A172 (cell line): ENCODE data around the gene KCNF1. TPM values are rescaled to one million over a fixed set of nuclear protein-coding genes. Genes with fewer than 3 reads are reported as not detected.

Experiments used
- DNase-seq: peaks from one replicate; pipeline ENCODE4 v3.0.0-alpha.2; 2015; ENCODE audit warnings: low spot score
- total RNA-seq: library from RNA; depleted of rRNA; stranded (reverse); fragments of >200 nt; shearing (Covaris generic); gene quantifications from 2 replicates; pipeline ENCODE4 v1.2.3, GENCODE V29; 2014

The KCNF1 gene
- total RNA-seq, 1 experiment from 2014 or later: 0.71 TPM

DNA sequence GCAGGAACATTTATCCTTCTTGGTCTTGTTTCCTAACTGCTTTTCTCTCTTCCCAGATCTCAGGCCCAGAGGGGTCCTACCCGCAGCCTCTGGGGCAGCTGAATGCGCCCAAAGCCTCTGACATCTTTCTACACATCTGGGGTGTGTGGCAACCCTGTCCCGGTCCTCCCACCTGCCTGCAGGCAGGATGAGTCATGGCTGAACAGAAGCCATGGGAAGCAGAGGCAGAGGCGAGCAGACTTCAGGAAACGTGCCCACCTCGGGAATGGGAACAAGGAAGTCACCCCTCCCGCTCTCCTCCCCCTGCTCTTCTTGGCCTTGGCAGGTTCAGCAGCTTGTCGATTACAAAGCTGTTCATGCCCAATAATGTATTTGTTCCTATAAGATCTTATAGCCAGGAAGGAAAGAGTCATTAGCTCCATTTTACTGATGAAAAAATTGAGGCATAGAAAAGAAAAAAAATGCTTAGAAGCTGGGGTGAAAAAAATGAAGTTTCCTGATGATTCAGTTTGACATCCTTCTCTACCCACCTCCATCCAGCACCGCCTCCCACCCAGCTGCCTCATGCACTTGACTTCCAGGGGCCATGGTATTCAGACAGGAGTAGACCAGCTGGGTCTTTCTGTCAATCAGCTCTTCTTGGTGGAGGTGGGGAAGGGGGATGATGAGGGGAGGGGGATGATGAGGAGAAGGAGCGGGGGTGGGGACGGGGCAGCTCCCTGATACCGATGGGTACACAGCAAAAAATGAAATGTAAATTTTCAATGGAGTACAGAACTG, 10.4 kb upstream of the KCNF1 start:
- peak; percentile 53 for DNase-seq

- DNase-seq: no peak
Measured at GRCh38 chr2:10903861-10904210, 7.9 kb upstream of the KCNF1 start.

DNA sequence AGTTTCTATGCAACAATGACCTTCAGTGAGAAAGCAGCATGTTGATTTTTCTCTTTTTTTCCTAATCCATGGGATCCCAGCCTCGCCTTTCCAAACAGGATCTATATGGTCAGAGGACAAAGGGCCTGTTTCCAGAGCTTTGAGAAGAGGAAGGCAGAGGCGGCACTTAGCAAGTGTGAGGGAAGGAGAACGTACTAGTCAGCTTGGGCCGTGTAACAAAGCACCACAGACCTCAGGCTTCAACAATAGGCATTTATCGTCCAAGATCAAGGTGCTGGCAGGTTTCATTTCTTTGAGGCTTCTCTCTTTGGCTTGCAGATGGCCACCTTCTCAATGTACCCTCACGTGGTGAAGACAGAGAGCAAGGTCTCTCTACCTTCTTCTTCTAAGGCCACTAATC, 7.3 kb upstream of the KCNF1 start:
- DNase-seq: no peak

DNA sequence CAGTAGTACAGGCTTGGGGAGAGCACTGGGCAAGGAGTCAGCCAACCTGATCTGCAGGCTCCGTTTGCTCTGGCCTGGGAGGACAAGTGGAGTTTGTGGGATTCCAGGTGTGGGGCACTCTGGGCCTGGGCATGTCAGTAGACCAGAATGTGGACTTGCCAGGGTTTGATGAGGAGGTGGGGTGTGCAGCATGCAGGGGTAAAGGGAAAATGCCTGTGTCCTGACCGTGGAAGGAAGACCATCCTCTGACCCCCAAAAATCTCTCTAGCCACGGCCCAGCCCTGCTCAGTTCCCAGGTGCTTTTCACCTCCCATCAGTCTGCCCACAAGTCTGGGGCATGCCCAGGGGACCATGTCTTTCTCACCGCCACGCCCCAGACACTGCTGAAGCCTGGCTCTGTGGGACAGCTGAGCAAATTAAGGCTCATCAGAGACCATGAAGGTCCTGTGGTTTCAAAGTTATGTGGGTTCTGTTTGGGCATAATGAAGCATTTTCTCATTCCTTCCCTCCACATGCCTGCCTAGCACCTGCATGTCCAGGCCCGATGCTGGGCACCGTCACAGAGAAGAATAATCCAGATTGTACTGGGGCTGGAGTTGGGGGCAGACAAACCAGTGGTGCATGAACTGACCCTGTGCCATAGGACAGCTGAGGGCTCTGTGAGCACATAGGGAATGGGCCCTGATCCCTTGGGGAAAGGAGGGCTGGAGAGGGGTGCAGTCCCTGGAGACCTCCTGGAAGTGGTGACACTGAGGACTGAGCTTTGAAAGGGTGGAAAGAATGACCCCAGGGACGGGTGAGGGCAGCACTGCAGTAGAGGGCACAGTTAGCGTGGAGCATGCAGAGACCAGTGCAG, 6.5 kb upstream of the KCNF1 start:
- no peak for DNase-seq

DNA sequence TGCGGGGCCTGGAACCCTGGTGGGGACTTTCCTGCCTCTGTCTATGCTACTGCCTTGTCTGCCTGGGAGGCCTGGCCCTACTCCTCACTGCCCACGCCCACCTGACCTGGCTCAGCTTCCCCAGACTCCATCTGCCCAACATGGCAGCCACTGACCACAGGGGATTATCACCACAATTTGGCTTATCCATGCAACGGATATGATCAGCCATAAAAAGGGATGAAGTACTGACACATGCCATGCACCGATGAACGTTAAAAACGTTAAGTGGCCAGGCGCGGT, 5.9 kb upstream of the KCNF1 start:
- no peak for DNase-seq

- no peak for DNase-seq
Measured at GRCh38 chr2:10906926-10907625, 4.7 kb upstream of the KCNF1 start.

DNA sequence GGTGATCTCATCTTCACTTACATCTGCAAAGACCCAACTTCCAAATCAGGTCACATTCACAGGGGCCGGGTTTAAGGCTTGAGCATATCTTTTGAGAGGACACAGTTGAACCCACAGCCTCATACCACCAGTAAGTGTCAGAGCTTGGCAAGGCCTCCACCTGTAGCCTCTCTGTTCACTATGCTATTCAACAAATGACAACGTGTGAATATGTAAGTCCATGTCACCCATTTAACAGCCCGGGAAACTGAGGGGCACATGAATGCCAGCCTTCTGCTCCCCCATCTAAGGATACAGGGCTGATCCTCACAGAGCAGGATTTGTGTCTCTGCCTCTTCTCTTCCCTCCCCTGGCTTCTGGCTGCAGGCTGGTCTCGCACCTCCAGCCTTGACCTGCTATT, 3.5 kb upstream of the KCNF1 start:
- DNase-seq: no peak

DNA sequence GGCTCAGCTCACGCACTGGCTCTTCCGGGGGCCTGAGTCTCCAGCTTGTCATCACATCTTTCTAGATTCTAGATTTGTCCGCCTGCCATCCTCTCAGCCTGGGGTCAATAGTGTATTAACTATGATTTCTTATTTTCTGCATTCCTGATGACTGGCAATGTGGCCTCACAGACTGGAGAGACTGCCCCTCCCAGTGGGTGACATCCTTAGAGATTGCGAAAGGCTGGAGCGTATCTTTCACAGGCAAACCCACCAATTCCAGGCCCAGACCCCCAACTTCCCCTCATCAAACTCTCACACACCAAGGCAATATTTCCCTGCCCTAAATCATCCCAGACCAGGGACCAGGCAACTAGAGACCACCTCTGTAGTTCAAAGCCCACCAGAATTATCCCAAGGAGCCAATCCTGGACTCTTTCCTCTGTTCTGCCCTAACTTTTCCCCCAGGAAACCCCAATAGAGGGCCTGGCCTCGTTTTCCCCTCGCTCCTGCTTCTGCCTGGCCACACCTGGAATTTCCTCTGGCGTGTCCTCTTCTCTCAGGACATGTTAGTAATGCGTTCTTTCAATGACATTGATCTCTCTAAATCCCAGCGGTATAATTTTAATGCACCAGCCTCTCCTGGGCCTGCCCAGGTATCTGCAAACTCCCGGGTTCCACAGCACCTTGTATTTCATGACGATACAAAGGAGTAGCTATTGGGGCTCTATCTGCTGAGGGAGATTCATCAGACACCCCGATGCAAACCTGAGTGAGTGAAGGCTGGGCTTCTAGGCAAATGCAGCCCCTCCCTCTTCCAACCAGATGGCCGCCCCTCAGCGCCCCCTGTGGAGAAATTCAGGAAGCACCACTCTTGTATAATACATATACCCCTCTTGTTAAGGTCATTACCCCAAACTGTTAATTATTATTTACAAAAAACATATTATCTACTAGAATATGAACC, 2.4 kb upstream of the KCNF1 start:
- peak; percentile 27 for DNase-seq

GRCh38 chr2:10909996-10910341, 1.8 kb upstream of the KCNF1 start:
- DNase-seq: no peak

GRCh38 chr2:10910625-10911024, 1.1 kb upstream of the KCNF1 start:
- DNase-seq: no peak

DNA sequence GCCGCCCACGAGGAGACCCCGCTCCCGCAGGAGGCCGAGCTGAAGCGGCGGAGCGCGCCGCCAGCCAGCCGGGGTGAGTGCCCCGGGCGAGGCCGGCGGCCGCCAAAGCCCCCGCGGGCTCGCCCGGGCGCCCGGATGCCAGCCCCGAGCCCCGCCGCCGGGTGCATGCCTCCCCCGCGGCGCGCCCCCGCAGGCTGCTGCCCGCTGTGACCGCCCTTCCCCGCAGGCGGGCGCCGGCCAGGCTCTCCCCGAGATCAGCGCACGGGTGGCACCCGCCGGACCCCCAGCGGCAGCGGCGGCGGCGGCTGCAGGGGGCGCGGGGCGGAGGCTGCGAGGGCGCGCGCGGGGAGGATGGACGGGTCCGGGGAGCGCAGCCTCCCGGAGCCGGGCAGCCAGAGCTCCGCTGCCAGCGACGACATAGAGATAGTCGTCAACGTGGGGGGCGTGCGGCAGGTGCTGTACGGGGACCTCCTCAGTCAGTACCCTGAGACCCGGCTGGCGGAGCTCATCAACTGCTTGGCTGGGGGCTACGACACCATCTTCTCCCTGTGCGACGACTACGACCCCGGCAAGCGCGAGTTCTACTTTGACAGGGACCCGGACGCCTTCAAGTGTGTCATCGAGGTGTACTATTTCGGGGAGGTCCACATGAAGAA, 470 bp downstream of the KCNF1 start:
- DNase-seq: no peak

GRCh38 chr2:10912796-10913455, 1.2 kb downstream of the KCNF1 start:
- no peak for DNase-seq

- DNase-seq: no peak
Measured at GRCh38 chr2:10913501-10914271, 2.0 kb downstream of the KCNF1 start.

GRCh38 chr2:10914272-10914693, 2.5 kb downstream of the KCNF1 start:
- no peak for DNase-seq

DNA sequence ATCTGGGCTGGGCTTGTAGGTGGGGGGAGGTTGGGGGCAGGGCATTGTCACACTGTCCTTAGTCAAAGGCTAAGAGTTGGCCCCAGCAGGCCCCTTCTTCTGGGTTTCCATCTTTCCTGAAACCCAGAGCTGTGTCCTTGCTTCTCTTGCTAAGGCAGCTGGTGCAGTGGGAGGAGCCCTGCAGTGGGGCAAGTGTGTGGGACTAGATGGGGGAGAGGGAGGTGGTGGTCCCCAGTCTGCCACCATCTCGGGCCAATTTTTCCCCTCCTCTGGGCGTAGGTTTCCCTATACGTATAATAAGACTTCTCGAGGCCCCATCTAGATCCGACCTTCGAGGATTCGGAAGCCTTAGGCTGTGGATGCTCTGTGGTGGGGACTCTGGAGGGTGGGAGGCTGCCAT, 3.5 kb downstream of the KCNF1 start:
- DNase-seq: no peak

DNA sequence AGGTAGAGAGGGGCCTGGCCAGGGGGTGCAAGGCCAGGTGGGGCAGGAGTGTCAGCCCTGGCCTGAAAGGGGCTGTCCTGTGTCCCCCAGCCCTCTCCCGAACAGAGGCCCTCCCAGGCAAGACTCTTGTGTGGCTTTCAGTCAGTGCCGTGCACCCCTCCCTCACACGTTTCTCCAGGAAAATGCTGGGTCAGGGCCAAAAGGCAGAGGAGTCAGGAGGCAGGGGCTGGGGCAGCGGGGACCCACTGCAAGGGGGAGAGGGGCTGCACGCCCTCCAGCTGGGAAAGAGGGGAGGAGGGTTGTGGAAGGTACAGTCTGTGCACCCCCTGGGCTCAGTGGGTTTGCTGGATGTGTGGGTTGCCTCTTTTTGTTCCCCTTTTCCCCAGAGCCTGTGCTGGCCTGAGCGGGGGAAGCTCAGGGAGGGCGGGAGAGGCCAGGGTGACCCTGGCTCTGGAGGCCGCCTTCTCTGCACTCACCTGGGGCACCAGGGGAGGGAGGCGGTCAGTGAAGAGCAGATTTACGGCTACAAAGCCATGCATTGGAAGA, 4.1 kb downstream of the KCNF1 start:
- no peak for DNase-seq

GRCh38 chr2:10916953-10917352, 5.2 kb downstream of the KCNF1 start:
- no peak for DNase-seq

GRCh38 chr2:10917927-10918326, 6.2 kb downstream of the KCNF1 start:
- no peak for DNase-seq

DNA sequence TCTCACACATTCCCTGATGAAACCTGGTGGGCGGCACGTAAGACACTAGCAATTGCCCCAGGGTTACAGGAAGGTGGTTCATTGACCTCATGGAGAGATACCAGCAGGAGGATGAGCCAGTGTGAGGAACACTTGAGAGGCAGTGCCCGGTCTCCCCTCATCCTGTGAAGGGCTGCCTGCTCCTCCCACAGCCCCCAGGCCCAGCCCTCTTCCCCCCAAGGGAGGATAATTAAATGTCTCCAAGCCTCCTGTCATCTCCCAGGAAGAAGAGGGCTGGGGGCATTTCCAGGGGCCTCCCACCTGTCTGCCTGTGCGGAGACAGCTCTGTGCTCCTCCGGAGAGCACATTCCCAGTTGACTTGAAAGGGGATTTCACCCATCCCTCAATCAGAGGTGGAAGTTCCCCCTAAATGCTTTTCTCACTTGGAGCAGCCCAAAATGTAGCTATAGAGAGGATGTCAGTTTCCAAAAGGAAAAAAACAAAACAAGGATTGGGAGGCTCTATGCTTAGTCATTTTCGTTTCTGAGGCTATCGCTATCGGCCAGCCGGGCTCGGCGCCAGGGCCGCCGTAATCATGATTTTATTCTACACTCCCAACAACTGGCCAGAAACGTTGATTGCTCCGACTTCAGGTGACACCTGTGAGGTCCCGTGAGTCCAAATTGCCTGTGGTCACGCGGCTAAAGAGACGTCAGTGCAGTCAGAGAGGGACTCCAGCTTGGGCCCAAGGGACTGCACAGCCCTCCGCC, 7.1 kb downstream of the KCNF1 start:
- peak; percentile 44 for DNase-seq
